Upper lobe of left lung (tissue), 6 donors: ENCODE data around the gene LEFTY2. TPM values are rescaled to one million over a fixed set of nuclear protein-coding genes. Genes with fewer than 3 reads are reported as not detected.

Experiments used
- ATAC-seq, 2 donors: fragments of 200-7000 bp; cut with Tn5 transposase; one replicate each; pipeline ENCODE4 v1.9.1; 2022; ENCODE audit warnings: mild to moderate bottlenecking in 2 of 2, moderate library complexity in 2 of 2; ENCODE audit not compliant: low FRiP score in 2 of 2
- DNase-seq, 2 donors: peaks; one replicate each; pipeline ENCODE4 v3.0.0-alpha.2; 2019 to 2020
- H3K27ac ChIP-seq, 4 donors: fragments of 200-600 bp; sonication (generic); one replicate each; pipeline ENCODE4 v1.5.1; 2016 to 2019
- H3K27me3 ChIP-seq, 4 donors: fragments of 200-600 bp; sonication (generic); one replicate each; pipeline ENCODE4 v1.5.1; 2017 to 2019
- H3K36me3 ChIP-seq, 4 donors: fragments of 200-600 bp; sonication (generic); one replicate each; pipeline ENCODE4 v1.5.1; 2016 to 2019
- H3K4me1 ChIP-seq, 4 donors: fragments of 200-600 bp; sonication (generic); one replicate each; pipeline ENCODE4 v1.5.1; 2018 to 2019
- H3K4me3 ChIP-seq, 4 donors: fragments of 200-600 bp; sonication (generic); one replicate each; pipeline ENCODE4 v1.5.1; 2017 to 2019; ENCODE audit warnings: mild to moderate bottlenecking in 2 of 4, moderate library complexity in 1 of 4
- H3K9me3 ChIP-seq, 4 donors: fragments of 200-600 bp; sonication (generic); one replicate each; pipeline ENCODE4 v1.5.1; 2018 to 2019
- EP300 ChIP-seq, 4 donors: sonication (generic); formaldehyde crosslinking; IDR thresholded peaks; one replicate each; pipeline ENCODE4 v1.5.1; 2017; ENCODE audit warnings: antibody characterized with exemption in 4 of 4, control low read depth in 2 of 4
- POLR2A ChIP-seq, 4 donors: fragments of 450-650 bp; IDR thresholded peaks; one replicate each; pipeline ENCODE4 v1.5.1; 2016 to 2017; ENCODE audit warnings: antibody characterized with exemption in 4 of 4, mild to moderate bottlenecking in 2 of 4
- POLR2AphosphoS5 ChIP-seq, 2 donors: sonication (generic); formaldehyde crosslinking; IDR thresholded peaks; one replicate each; pipeline ENCODE4 v1.5.1; 2017; ENCODE audit warnings: antibody characterized with exemption in 2 of 2
- WGBS, 2 donors: methylation state at CpG; one replicate each; pipeline ENCODE4 v1.1.5; 2017 to 2018; 5-methylcytosine and 5-hydroxymethylcytosine counted together
- total RNA-seq, 6 donors: library from RNA; depleted of rRNA in 4 of 6; stranded (reverse); fragments of >200 nt in 4 of 6; gene quantifications; one replicate each; pipeline versions ENCODE4 v1.1.0 to v1.2.1, GENCODE V29; 2016 to 2021
- TF ChIP-seq, protein P1 (sequence below), 6 experiments: fragments of 450-650 bp in 4 of 6; fragments of 200-600 bp in 2 of 6; sonication (generic) in 2 of 6; IDR thresholded peaks; one replicate each; pipeline ENCODE4 v1.5.1; 2016 to 2019; ENCODE audit warnings: antibody characterized with exemption in 6 of 6
- donor health status: DM: no; HTN: no; CAD: no; lungs with moderate emphysema.
- donor health status: DM: no; HTN: yes; CAD: no; lungs with severe emphysema.

The LEFTY2 gene
- total RNA-seq, 6 donors from 2014 or later: 0.44 to 2.9 (median 0.76) TPM; not detected in 2

GRCh38 chr1:225950905-225951497 is 10.0 kb upstream of the LEFTY2 start:
- H3K9me3 ChIP-seq: no peaks in the 10 kb centered on the region
- no peaks in the 10 kb centered on the region for H3K36me3 ChIP-seq
- TF ChIP-seq, protein P1, sequence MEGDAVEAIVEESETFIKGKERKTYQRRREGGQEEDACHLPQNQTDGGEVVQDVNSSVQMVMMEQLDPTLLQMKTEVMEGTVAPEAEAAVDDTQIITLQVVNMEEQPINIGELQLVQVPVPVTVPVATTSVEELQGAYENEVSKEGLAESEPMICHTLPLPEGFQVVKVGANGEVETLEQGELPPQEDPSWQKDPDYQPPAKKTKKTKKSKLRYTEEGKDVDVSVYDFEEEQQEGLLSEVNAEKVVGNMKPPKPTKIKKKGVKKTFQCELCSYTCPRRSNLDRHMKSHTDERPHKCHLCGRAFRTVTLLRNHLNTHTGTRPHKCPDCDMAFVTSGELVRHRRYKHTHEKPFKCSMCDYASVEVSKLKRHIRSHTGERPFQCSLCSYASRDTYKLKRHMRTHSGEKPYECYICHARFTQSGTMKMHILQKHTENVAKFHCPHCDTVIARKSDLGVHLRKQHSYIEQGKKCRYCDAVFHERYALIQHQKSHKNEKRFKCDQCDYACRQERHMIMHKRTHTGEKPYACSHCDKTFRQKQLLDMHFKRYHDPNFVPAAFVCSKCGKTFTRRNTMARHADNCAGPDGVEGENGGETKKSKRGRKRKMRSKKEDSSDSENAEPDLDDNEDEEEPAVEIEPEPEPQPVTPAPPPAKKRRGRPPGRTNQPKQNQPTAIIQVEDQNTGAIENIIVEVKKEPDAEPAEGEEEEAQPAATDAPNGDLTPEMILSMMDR (IDR thresholded peaks at IDR 0.05): no peak
- TF ChIP-seq POLR2AphosphoS5 (IDR thresholded peaks at IDR 0.05) (no peak), POLR2A (IDR thresholded peaks at IDR 0.05) (no peak), EP300 (IDR thresholded peaks at IDR 0.05) (no peak)
- H3K4me1 ChIP-seq: peaks cover 0 to 5% (median 0%) of the 10 kb centered on the region in 4 donors
- 48 to 56% methylated on average over 9 of the region's 9 CpGs for WGBS, 2 donors
- H3K27me3 ChIP-seq: no peaks in the 10 kb centered on the region
- no peak overlapping the region for H3K27ac ChIP-seq
- no peak overlapping the region for H3K4me3 ChIP-seq
- peak in 1 of 2 donors; percentile 37 for ATAC-seq
- no peak for DNase-seq

- Histone ChIP-seq H3K9me3 (no peaks in the 10 kb centered on the region), H3K4me3 (no peak overlapping the region), H3K27ac (no peak overlapping the region), H3K4me1 (peaks cover 0 to 10% (median 0%) of the 10 kb centered on the region in 4 donors), H3K36me3 (no peaks in the 10 kb centered on the region), H3K27me3 (no peaks in the 10 kb centered on the region)
- 46 to 54% methylated on average over 6 of the region's 6 CpGs for WGBS, 2 donors
- no peak for DNase-seq
- no peak for ATAC-seq
- TF ChIP-seq EP300 (IDR thresholded peaks at IDR 0.05) (no peak), POLR2A (IDR thresholded peaks at IDR 0.05) (no peak), POLR2AphosphoS5 (IDR thresholded peaks at IDR 0.05) (no peak)
- TF ChIP-seq, protein P1 (IDR thresholded peaks at IDR 0.05): no peak
Observed at GRCh38 chr1:225949041-225949440, 8.0 kb upstream of the LEFTY2 start.

- Histone ChIP-seq H3K4me3 (no peak overlapping the region), H3K36me3 (no peaks in the 10 kb centered on the region), H3K9me3 (no peaks in the 10 kb centered on the region), H3K4me1 (peaks cover 0 to 11% (median 7%) of the 10 kb centered on the region in 4 donors), H3K27me3 (no peaks in the 10 kb centered on the region), H3K27ac (no peak overlapping the region)
- DNase-seq (no peak), ATAC-seq (no peak)
- TF ChIP-seq POLR2A (IDR thresholded peaks at IDR 0.05) (no peak), EP300 (IDR thresholded peaks at IDR 0.05) (no peak), POLR2AphosphoS5 (IDR thresholded peaks at IDR 0.05) (no peak)
- TF ChIP-seq, protein P1 (IDR thresholded peaks at IDR 0.05): no peak
- 90 to 94% methylated on average over 5 of the region's 5 CpGs for WGBS, 2 donors
Observed at GRCh38 chr1:225946803-225947202, 5.8 kb upstream of the LEFTY2 start.

- no peak overlapping the region for H3K27ac ChIP-seq
- peaks cover 6 to 15% (median 13%) of the 10 kb centered on the region in 4 donors for H3K4me1 ChIP-seq
- no peaks in the 10 kb centered on the region for H3K9me3 ChIP-seq
- H3K27me3 ChIP-seq: no peaks in the 10 kb centered on the region
- H3K36me3 ChIP-seq: no peaks in the 10 kb centered on the region
- TF ChIP-seq POLR2AphosphoS5 (IDR thresholded peaks at IDR 0.05): no peak
- TF ChIP-seq POLR2A (IDR thresholded peaks at IDR 0.05): no peak
- TF ChIP-seq, protein P1 (IDR thresholded peaks at IDR 0.05): no peak
- no peak for TF ChIP-seq EP300 (IDR thresholded peaks at IDR 0.05)
- ATAC-seq (no peak), DNase-seq (no peak)
- no peak overlapping the region for H3K4me3 ChIP-seq
- 86 to 91% methylated on average over 4 of the region's 4 CpGs for WGBS, 2 donors
Observed at GRCh38 chr1:225946082-225946620, 5.1 kb upstream of the LEFTY2 start.

- 67 to 78% methylated on average over 4 of the region's 4 CpGs for WGBS, 2 donors
- TF ChIP-seq POLR2A (IDR thresholded peaks at IDR 0.05): no peak
- TF ChIP-seq EP300 (IDR thresholded peaks at IDR 0.05): no peak
- no peak for TF ChIP-seq POLR2AphosphoS5 (IDR thresholded peaks at IDR 0.05)
- TF ChIP-seq, protein P1 (IDR thresholded peaks at IDR 0.05): no peak
- Histone ChIP-seq H3K27me3 (no peaks in the 10 kb centered on the region), H3K4me1 (peaks cover 12 to 19% (median 17%) of the 10 kb centered on the region in 4 donors), H3K4me3 (no peak overlapping the region), H3K36me3 (no peaks in the 10 kb centered on the region), H3K9me3 (no peaks in the 10 kb centered on the region), H3K27ac (no peak overlapping the region)
- no peak for DNase-seq
- no peak for ATAC-seq
Observed at GRCh38 chr1:225945564-225945963, 4.5 kb upstream of the LEFTY2 start.
